COLO829 (cell line): ENCODE results near the gene TAS2R50.

Experiments
- DNase-seq: peaks from one replicate; pipeline ENCODE4 v3.0.0; 2012; ENCODE audit warnings: low spot score

The TAS2R50 gene

GRCh38 chr12:10952645-10953044 lies 34.1 kb downstream of the TAS2R50 start:
- no peak for DNase-seq

- DNase-seq = no peak
Measured at GRCh38 chr12:10943167-10943566, 43.5 kb downstream of the TAS2R50 start.

DNA sequence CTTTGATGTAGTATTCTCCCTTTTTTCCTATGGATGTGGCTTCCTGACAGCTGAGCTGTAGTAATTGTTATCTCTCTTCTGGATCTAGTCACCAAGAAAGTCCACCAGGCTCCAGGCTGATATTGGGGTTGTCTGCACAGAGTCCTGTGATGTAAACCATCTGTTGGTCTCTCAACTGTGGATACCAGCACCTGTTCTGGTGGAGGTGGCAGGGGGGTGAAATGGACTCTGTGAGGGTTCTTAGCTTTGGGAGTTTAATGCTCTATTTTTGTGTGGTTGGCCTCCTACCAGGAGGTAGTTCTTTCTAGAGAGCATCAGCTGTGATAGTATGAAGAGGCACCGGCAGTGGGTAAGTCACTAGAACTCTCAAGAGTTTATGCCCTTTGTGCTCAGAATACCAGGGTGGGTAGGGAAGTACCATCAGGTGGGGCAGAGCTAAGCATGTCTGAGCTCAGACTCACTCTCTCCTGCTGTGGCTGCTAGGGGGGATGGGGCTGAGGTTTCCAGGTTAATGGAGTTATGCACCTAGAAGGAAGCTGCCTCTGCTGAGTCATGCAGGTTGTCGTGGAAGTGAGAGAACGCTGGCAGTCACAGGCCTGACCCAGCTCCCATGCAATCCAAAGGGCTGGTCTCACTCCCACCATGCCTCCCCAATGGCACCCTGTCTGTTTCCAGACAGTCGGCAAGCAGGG lies 44.6 kb downstream of the TAS2R50 start:
- no peak for DNase-seq

DNA sequence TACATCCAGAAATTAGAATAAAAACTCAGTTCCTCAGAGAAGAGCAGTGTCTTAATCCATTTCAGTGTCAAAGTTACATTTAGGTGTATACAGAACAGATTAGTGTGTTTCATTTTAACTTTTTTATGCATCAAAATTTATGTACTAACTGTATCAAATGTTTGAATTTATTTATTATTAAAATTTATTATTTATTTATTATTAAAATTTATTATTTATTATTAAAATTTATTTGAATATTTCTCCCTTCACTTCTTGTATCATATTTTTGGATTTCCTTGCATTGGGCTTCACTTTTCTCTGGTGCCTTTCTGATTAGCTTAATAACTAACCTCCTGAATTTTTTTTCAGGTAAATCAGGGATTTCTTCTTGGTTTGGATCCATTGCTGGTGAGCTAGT lies 45.3 kb downstream of the TAS2R50 start:
- no peak for DNase-seq

- no peak for DNase-seq
Measured at GRCh38 chr12:10940389-10940788, 46.3 kb downstream of the TAS2R50 start.

- no peak for DNase-seq
Measured at GRCh38 chr12:10939163-10939562, 47.5 kb downstream of the TAS2R50 start, which contains the start of gene TAS2R14. Gene TAS2R14 (minus strand): TSS chr12:10939263. CDS start chr12:10939207, 56 bp downstream.

DNA sequence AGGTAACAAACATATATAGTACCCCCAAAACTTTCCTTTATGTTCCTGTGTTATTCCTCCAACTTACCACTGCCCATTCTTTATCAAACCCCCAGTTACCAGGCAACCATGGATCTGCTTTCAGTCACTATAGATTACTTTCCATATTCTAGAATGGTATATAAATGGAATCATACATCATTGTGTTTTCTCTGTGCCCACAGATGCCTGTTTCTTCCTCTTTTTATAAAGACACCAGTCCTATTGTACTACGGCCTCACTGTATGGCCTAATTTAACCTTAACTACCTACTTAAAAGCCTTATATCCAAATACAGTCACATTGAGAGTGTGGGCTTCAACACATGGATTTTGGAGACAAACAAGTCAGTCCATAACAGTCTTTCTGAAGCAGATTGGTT lies 50.2 kb downstream of the TAS2R50 start:
- no peak for DNase-seq
